Heart right ventricle (tissue), 16 donors: ENCODE measurements around the gene RAPSN. TPM values are rescaled to one million over a fixed set of nuclear protein-coding genes. Genes with fewer than 3 reads are reported as not detected.

ENCODE experiments used
- ATAC-seq, 8 donors: fragments of 200-7000 bp; cut with Tn5 transposase; one replicate each; pipeline ENCODE4 v1.9.1; 2020; ENCODE audit warnings: mild to moderate bottlenecking in 8 of 8, moderate library complexity in 8 of 8, moderate number of reproducible peaks in 1 of 8
- DNase-seq, 2 donors: peaks; one replicate each; pipeline ENCODE4 v3.0.0-alpha.2; 2020
- H3K27ac ChIP-seq, 10 donors: fragments of 200-600 bp; sonication (generic) in 2 of 10; one replicate each; pipeline versions ENCODE4 v1.5.0 to v1.8.0; 2020 to 2022; ENCODE audit warnings: mild to moderate bottlenecking in 3 of 10
- H3K27me3 ChIP-seq, 7 donors: fragments of 200-600 bp; one replicate each; pipeline ENCODE4 v1.8.0; 2021 to 2022; ENCODE audit warnings: mild to moderate bottlenecking in 2 of 7
- H3K36me3 ChIP-seq, 9 donors: fragments of 200-600 bp; sonication (generic) in 1 of 9; one replicate each; pipeline versions ENCODE4 v1.5.0 to v1.8.0; 2020 to 2022; ENCODE audit warnings: mild to moderate bottlenecking in 2 of 9
- H3K4me1 ChIP-seq, 9 donors: fragments of 200-600 bp; sonication (generic) in 1 of 9; one replicate each; pipeline versions ENCODE4 v1.5.0 to v1.8.0; 2020 to 2022; ENCODE audit warnings: mild to moderate bottlenecking in 4 of 9
- H3K4me3 ChIP-seq, 10 donors: fragments of 200-600 bp; sonication (generic) in 2 of 10; one replicate each; pipeline versions ENCODE4 v1.5.0 to v1.8.0; 2020 to 2022; ENCODE audit warnings: mild to moderate bottlenecking in 7 of 10, moderate library complexity in 2 of 10
- H3K9me3 ChIP-seq, 11 donors: fragments of 200-600 bp in 10 of 11; sonication (generic) in 2 of 11; one replicate each; pipeline versions ENCODE4 v1.5.0 to v1.8.0; 2013 to 2022; ENCODE audit warnings: mild to moderate bottlenecking in 2 of 11, control low read depth in 1 of 11, moderate library complexity in 1 of 11
- WGBS, 2 donors: extraction: QIAGEN DNeasy Blood & Tissue Kit; methylation state at CpG; one replicate each; pipeline ENCODE4 v1.1.7; 2013; ENCODE audit warnings: inconsistent platforms in 1 of 2; 5-methylcytosine and 5-hydroxymethylcytosine counted together
- intact Hi-C, 10 donors: fragments of 100-400 bp; cut with DNase I; formaldehyde crosslinking; loops; one replicate each; pipeline versions ENCODE4 v1.11.1 to v1.14.2; 2022
- polyA plus RNA-seq, 2 donors: library from polyadenylated mRNA; stranded (reverse); fragments of 200-250 nt; gene quantifications; one replicate each; pipeline ENCODE4 v1.2.3, GENCODE V29; 2013
- total RNA-seq, 10 donors: library from RNA; stranded (reverse); fragmentation: NEBNext Ultra II Directional in 3 of 10; extraction: Animal tissue kit (Norgen Biotek cat#: 25700) in 3 of 10; gene quantifications; one replicate each; pipeline versions ENCODE4 v1.2.1 to v1.2.4, GENCODE V29; 2021 to 2023
- TF ChIP-seq, protein P1 (sequence below), 9 donors: fragments of 200-600 bp; sonication (generic) in 2 of 9; IDR thresholded peaks; one replicate each; pipeline versions ENCODE4 v1.5.0 to v1.8.0; 2021 to 2022; ENCODE audit warnings: antibody characterized with exemption in 9 of 9, mild to moderate bottlenecking in 5 of 9, moderate library complexity in 1 of 9
- donor health status: Arrhythmogenic right ventricular cardiomyopathy.
- donor health status: ischemic (EF 13 %, LVEDD 7.1; RV severe dilation, severe dysfunction).
- donor health status: healthy with polysubstance abuse.
- donor health status: DM: no; HTN: yes; CAD: no.
- donor health status: DM: no; HTN: no; CAD: no.
- donor health status: ischemic (EF 25% LVEDD 6.9; RV normal size, moderate dysfunction).
- donor health status: ischemic (EF 25% LVEDD 5.7; RV mildly dilated, moderate dysfunction).
- donor health status: healthy.
- donor health status: DM: yes; HTN: yes; CAD: no.
- donor health status: Ischemic cardiomyopathy.
- donor health status: ischemic (EF 35%, LVEDD 5.7; RV mildly dilated, moderate dysfunction).
- donor health status: nonischemic (EF 11% LVEDD 7.7; RV severe dilation, severe dysfunction).
- donor health status: DM: yes; HTN: yes; CAD: no.
- donor health status: PGD.
- donor health status: ischemic (EF 29% LVEDD 5.4; RV normal size, mild dysfunction).
- donor health status: nonischemic (EF 23%, LVEDD 6.1; RV moderate dilation, normal function).

RAPSN gene
- total and polyA plus RNA-seq, 12 donors = 0.33 to 10.2 (median 4.0) TPM

DNA sequence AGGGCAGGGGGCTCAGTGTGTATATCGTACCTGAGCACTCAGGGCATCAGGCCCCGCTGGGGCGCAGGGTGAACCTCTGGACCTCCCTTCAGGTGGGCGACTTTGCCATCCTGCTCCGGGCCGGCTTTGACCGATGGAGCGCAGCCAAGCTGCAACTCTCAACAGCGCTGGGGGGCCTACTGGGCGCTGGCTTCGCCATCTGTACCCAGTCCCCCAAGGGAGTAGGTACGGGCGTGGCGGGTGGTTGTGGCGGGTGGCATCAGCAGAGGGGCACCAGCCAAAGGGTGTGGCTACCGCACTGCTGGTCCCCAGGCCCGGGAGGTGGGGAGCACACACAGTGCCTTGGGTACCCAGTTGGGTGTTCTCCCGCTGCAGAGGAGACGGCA lies 34.3 kb downstream of the RAPSN start:
- Histone ChIP-seq H3K4me1 (peaks cover 17 to 70% (median 43%) of the 10 kb centered on the region in 9 donors), H3K36me3 (peaks cover 0 to 91% (median 45%) of the 10 kb centered on the region in 9 donors), H3K27ac (peak overlapping the region in 8 of 10 donors; percentile 15 to 94 (median 76)), H3K9me3 (no peaks in the 10 kb centered on the region), H3K4me3 (no peak overlapping the region), H3K27me3 (no peaks in the 10 kb centered on the region)
- ATAC-seq (peak in 1 of 8 donors; percentile 0), DNase-seq (no peak)
- TF ChIP-seq, protein P1, sequence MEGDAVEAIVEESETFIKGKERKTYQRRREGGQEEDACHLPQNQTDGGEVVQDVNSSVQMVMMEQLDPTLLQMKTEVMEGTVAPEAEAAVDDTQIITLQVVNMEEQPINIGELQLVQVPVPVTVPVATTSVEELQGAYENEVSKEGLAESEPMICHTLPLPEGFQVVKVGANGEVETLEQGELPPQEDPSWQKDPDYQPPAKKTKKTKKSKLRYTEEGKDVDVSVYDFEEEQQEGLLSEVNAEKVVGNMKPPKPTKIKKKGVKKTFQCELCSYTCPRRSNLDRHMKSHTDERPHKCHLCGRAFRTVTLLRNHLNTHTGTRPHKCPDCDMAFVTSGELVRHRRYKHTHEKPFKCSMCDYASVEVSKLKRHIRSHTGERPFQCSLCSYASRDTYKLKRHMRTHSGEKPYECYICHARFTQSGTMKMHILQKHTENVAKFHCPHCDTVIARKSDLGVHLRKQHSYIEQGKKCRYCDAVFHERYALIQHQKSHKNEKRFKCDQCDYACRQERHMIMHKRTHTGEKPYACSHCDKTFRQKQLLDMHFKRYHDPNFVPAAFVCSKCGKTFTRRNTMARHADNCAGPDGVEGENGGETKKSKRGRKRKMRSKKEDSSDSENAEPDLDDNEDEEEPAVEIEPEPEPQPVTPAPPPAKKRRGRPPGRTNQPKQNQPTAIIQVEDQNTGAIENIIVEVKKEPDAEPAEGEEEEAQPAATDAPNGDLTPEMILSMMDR (IDR thresholded peaks at IDR 0.05) = no peak
- WGBS, 2 donors = 95 to 96% methylated on average over 18 of the region's 19 CpGs
- intact Hi-C loops = loop anchor here in 1 of 10 donors (5.0 kb wide), 1 partner anchor 42 kb away; no protein-coding TSS in a partner anchor

DNA sequence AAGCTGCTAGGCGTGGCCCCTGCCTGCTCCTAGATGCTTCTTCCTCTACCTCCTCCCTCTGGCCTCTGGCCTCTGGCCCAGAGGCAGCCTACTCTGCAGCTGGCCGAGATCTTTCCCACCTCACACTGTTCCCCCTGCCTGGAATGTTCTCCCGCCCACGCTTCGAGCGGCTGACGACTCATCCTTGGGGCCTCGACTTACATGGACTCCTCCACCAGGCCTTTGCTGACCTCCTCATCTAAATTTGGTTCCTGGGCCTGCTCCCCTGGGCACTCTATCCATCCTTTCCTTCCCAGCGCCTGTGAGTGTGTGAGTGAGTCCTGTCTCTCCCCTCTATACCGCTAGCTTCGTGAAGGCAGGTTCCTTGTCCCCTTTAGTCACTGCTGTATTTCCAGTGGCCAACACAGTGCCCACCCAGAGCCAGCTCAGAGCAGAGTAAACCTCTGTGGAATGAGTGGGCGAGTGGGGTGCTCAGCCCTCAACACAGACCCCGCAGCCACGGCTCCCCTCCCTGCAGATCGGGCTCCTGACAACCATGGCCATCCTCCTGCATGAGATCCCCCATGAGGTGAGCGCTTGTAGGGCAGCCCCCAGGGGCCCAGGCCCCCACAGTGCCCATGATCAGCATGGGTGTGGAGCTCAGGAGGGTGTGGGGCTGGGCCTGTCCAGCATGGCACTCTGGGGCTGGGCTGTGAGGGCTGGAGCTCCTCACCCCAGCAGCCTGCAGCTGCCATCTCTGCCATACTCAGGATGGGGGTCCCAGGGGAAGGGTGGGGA lies 34.8 kb downstream of the RAPSN start:
- WGBS, 2 donors = 68 to 69% methylated on average over 16 of the region's 16 CpGs
- intact Hi-C loops = loop anchor here in 1 of 10 donors (5.0 kb wide), 1 partner anchor 42 kb away; no protein-coding TSS in a partner anchor
- Histone ChIP-seq H3K36me3 (peaks cover 0 to 85% (median 45%) of the 10 kb centered on the region in 9 donors), H3K4me1 (peaks cover 19 to 76% (median 49%) of the 10 kb centered on the region in 9 donors), H3K27ac (peak overlapping the region in 8 of 10 donors; percentile 15 to 94 (median 76)), H3K4me3 (no peak overlapping the region), H3K27me3 (no peaks in the 10 kb centered on the region), H3K9me3 (no peaks in the 10 kb centered on the region)
- ATAC-seq = peak in 5 of 8 donors; percentile 2 to 29 (median 9)
- peak in 1 of 2 donors; percentile 54 for DNase-seq
- TF ChIP-seq, protein P1 (IDR thresholded peaks at IDR 0.05) = no peak

DNA sequence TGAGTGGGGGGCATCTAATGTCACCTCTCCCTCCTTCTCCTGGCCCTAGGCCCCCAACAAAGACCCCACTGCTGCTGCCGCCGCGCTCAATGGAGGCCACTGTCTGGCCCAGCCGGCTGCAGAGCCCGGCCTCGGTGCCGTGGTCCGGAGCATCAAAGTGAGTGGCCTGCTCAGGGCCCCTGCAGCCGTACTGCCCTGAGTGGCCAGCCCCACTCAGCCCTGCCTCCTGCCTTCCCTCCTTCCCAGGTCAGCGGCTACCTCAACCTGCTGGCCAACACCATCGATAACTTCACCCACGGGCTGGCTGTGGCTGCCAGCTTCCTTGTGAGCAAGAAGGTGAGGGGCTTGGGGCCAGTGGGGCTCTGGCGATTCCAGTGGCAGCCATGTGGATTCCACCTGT lies 35.6 kb downstream of the RAPSN start:
- 92% methylated on average over 13 of the region's 13 CpGs for WGBS, 2 donors
- intact Hi-C loops = loop anchor here in 1 of 10 donors (5.0 kb wide), 1 partner anchor 41 kb away; no protein-coding TSS in a partner anchor

More for the DNA sequence above, 35.6 kb downstream of the RAPSN start:
- Histone ChIP-seq H3K4me1 (peaks cover 19 to 79% (median 51%) of the 10 kb centered on the region in 9 donors), H3K36me3 (peaks cover 0 to 78% (median 39%) of the 10 kb centered on the region in 9 donors), H3K9me3 (no peaks in the 10 kb centered on the region), H3K4me3 (no peak overlapping the region), H3K27me3 (no peaks in the 10 kb centered on the region), H3K27ac (peak overlapping the region in 6 of 10 donors; percentile 15 to 94 (median 57))
- TF ChIP-seq, protein P1 (IDR thresholded peaks at IDR 0.05) = no peak
- DNase-seq = no peak
- no peak for ATAC-seq
